Measurements from ENCODE around the gene EFCAB8. TPM values are rescaled to one million over a fixed set of nuclear protein-coding genes. Genes with fewer than 3 reads are reported as not detected.

Gene EFCAB8
- total and polyA plus RNA-seq, 8 donors = 0.18 to 0.45 TPM; not detected in 6

GRCh38 chr20:32979201-32979998 is 120.7 kb downstream of the EFCAB8 start:
- no peaks in the 10 kb centered on the region for H3K9me3 ChIP-seq
- 79 to 87% (median 82%) methylated on average over 9 of the region's 9 CpGs for WGBS, 5 donors
- H3K36me3 ChIP-seq = no peaks in the 10 kb centered on the region
- H3K4me1 ChIP-seq = peaks cover 0 to 12% (median 3%) of the 10 kb centered on the region in 4 donors
- DNase-seq = no peak
- TF ChIP-seq EP300 (IDR thresholded peaks at IDR 0.05) = no peak
- TF ChIP-seq POLR2AphosphoS5 (IDR thresholded peaks at IDR 0.05) = no peak
- TF ChIP-seq POLR2A (IDR thresholded peaks at IDR 0.05) = no peak
- no peak for TF ChIP-seq CTCF (IDR thresholded peaks at IDR 0.05)
- no peak overlapping the region for H3K4me3 ChIP-seq
- H3K27ac ChIP-seq = no peak overlapping the region
- intact Hi-C loops (cut with DNase I; ENCODE audit: low total_unique reads) = no loop called here
- no peaks in the 10 kb centered on the region for H3K27me3 ChIP-seq

- Histone ChIP-seq H3K4me3 (no peak overlapping the region), H3K36me3 (no peaks in the 10 kb centered on the region), H3K27ac (no peak overlapping the region), H3K9me3 (no peaks in the 10 kb centered on the region), H3K27me3 (no peaks in the 10 kb centered on the region), H3K4me1 (peaks cover 0 to 12% (median 3%) of the 10 kb centered on the region in 4 donors)
- 72 to 86% (median 82%) methylated on average over 7 to 19 of the region's 19 CpGs for WGBS, 5 donors
- no peak for TF ChIP-seq POLR2AphosphoS5 (IDR thresholded peaks at IDR 0.05)
- TF ChIP-seq CTCF (IDR thresholded peaks at IDR 0.05) = no peak
- no peak for TF ChIP-seq POLR2A (IDR thresholded peaks at IDR 0.05)
- TF ChIP-seq EP300 (IDR thresholded peaks at IDR 0.05) = no peak
- intact Hi-C loops (cut with DNase I; ENCODE audit: low total_unique reads) = no loop called here
- peak in 1 of 2 donors; percentile 75 for DNase-seq
These were observed 121.6 kb downstream of the EFCAB8 start for GRCh38 chr20:32980131-32980941.

- no peaks in the 10 kb centered on the region for H3K27me3 ChIP-seq
- H3K36me3 ChIP-seq = no peaks in the 10 kb centered on the region
- no peak for DNase-seq
- TF ChIP-seq POLR2A (IDR thresholded peaks at IDR 0.05) (no peak), EP300 (IDR thresholded peaks at IDR 0.05) (no peak), POLR2AphosphoS5 (IDR thresholded peaks at IDR 0.05) (no peak), CTCF (IDR thresholded peaks at IDR 0.05) (no peak)
- 76 to 95% (median 84%) methylated on average over 6 of the region's 6 CpGs for WGBS, 5 donors
- no peak overlapping the region for H3K4me3 ChIP-seq
- H3K4me1 ChIP-seq = peaks cover 0 to 12% (median 3%) of the 10 kb centered on the region in 4 donors
- intact Hi-C loops (cut with DNase I; ENCODE audit: low total_unique reads) = no loop called here
- no peaks in the 10 kb centered on the region for H3K9me3 ChIP-seq
- no peak overlapping the region for H3K27ac ChIP-seq
These were observed 122.3 kb downstream of the EFCAB8 start for GRCh38 chr20:32980990-32981389.

- intact Hi-C loops (cut with DNase I; ENCODE audit: low total_unique reads) = no loop called here
- Histone ChIP-seq H3K27ac (no peak overlapping the region), H3K4me3 (no peak overlapping the region), H3K27me3 (no peaks in the 10 kb centered on the region), H3K36me3 (no peaks in the 10 kb centered on the region), H3K4me1 (peaks cover 0 to 12% (median 3%) of the 10 kb centered on the region in 4 donors), H3K9me3 (no peaks in the 10 kb centered on the region)
- DNase-seq = peak; percentile 38 to 59
- WGBS, 5 donors = 41 to 71% (median 44%) methylated on average over 4 to 10 of the region's 10 CpGs
- TF ChIP-seq POLR2AphosphoS5 (IDR thresholded peaks at IDR 0.05) (no peak), CTCF (IDR thresholded peaks at IDR 0.05) (no peak), POLR2A (IDR thresholded peaks at IDR 0.05) (no peak), EP300 (IDR thresholded peaks at IDR 0.05) (no peak)
These were observed 124.1 kb downstream of the EFCAB8 start for GRCh38 chr20:32982617-32983458.

Measured in stomach (tissue), 9 donors.